HG02973 (cell line): ENCODE results near the gene TCHH.
"Not testable (repeated sequence)": the region's sequence is repeated elsewhere in the genome, so short reads cannot be mapped to it uniquely, and the experiment has no call there.

Experiments
- ATAC-seq: cut with Tn5 transposase; IDR thresholded peaks from one replicate; pipeline ENCODE4 v1.9.1; 2021; ENCODE audit warnings: moderate library complexity; ENCODE audit not compliant: unreplicated experiment

TCHH gene, protein sequence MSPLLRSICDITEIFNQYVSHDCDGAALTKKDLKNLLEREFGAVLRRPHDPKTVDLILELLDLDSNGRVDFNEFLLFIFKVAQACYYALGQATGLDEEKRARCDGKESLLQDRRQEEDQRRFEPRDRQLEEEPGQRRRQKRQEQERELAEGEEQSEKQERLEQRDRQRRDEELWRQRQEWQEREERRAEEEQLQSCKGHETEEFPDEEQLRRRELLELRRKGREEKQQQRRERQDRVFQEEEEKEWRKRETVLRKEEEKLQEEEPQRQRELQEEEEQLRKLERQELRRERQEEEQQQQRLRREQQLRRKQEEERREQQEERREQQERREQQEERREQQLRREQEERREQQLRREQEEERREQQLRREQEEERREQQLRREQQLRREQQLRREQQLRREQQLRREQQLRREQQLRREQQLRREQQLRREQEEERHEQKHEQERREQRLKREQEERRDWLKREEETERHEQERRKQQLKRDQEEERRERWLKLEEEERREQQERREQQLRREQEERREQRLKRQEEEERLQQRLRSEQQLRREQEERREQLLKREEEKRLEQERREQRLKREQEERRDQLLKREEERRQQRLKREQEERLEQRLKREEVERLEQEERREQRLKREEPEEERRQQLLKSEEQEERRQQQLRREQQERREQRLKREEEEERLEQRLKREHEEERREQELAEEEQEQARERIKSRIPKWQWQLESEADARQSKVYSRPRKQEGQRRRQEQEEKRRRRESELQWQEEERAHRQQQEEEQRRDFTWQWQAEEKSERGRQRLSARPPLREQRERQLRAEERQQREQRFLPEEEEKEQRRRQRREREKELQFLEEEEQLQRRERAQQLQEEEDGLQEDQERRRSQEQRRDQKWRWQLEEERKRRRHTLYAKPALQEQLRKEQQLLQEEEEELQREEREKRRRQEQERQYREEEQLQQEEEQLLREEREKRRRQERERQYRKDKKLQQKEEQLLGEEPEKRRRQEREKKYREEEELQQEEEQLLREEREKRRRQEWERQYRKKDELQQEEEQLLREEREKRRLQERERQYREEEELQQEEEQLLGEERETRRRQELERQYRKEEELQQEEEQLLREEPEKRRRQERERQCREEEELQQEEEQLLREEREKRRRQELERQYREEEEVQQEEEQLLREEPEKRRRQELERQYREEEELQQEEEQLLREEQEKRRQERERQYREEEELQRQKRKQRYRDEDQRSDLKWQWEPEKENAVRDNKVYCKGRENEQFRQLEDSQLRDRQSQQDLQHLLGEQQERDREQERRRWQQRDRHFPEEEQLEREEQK (N-terminal part only)

DNA sequence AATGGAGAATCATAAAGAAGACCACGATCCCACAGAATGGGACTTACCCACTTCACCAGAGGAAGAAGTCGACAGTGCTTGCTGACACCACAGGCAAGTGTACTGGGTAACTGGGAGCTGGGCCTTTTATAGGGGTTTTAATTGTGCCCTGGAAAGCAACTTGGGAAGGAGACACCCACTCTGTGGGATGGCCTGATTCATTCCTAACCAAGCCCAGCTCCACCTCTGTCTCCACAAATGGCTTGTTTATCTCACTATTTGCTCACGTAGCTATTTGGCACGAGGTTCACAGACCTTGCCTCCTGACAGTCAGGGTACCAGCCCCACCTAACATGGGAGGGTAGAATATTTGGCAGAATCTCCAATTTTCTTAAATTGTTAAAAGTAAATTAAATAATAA is at the start of gene TCHH:
Gene TCHH, minus strand, starts transcription at position 101 of the 400 bp plus-strand sequence. CDS start 1,364 bp downstream, outside the sequence.
- no peak for ATAC-seq

GRCh38 chr1:152164517-152165136 is 49.4 kb upstream of the TCHH start:
- no peak for ATAC-seq

DNA sequence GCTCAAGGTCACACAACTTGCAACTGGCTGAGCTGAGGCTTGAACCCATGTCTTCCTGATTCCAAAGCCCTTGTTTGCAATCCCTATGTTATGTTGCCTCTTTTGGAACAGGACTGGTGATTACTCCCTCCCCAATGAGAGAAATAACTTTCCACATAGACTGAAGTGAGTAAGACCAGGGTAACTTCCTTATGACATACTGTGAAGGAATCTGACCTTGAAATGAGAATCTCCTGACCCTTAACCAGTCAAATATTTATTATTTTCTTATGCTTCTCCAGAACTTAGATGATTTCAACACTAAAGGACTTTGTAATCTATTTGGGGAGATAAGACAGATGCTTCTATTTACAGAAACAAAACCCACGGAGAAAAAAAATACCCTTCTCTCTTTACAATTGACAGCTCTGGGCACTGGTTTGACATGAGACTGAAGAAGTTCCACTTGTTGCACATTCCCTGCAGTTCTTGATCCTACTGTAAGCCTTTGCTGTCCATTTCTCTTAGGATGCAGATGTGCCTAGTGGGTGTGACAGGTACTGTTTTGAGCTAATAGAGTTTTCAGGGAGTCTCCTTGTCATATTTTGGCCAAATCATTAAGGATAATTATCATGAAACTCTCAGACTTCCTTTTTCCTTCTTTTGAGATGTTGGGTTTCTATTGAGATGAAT is 47.7 kb upstream of the TCHH start:
- ATAC-seq, result no peak

- ATAC-seq, result no peak
Observed at GRCh38 chr1:152160576-152160975, 45.3 kb upstream of the TCHH start.

GRCh38 chr1:152159144-152159543 is 43.9 kb upstream of the TCHH start, which contains the start of gene RPTN:
TSS of gene RPTN (minus strand) at chr1:152159228. CDS start at chr1:152157889, 1,339 bp downstream.
- no peak for ATAC-seq

GRCh38 chr1:152153996-152154395 is 38.8 kb upstream of the TCHH start:
- no peak for ATAC-seq

GRCh38 chr1:152151646-152152045 is 36.4 kb upstream of the TCHH start:
- no peak for ATAC-seq

DNA sequence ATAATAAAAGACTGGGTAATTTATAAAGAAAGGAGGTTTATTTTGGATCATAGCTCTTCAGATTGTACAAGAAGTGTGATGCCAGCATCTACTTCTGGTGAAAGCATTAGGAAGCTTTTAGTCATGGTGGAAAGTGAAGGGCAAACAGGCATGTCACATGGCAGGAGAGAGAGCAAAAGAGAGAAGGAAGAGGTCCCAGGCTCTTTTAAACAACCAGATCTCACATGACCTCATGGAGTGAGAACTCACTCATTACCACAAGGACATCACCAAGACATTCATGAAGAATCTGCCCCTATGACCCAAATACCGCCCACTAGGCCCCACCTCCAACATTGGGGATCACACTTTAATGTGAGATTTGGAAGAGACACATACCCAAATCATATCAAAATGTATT is 33.7 kb upstream of the TCHH start:
- no peak for ATAC-seq

GRCh38 chr1:152148051-152148450 is 32.8 kb upstream of the TCHH start:
- no peak for ATAC-seq

- no peak for ATAC-seq
Observed at GRCh38 chr1:152145769-152146168, 30.5 kb upstream of the TCHH start.

GRCh38 chr1:152144674-152145183 is 29.5 kb upstream of the TCHH start:
- not testable (repeated sequence) for ATAC-seq

DNA sequence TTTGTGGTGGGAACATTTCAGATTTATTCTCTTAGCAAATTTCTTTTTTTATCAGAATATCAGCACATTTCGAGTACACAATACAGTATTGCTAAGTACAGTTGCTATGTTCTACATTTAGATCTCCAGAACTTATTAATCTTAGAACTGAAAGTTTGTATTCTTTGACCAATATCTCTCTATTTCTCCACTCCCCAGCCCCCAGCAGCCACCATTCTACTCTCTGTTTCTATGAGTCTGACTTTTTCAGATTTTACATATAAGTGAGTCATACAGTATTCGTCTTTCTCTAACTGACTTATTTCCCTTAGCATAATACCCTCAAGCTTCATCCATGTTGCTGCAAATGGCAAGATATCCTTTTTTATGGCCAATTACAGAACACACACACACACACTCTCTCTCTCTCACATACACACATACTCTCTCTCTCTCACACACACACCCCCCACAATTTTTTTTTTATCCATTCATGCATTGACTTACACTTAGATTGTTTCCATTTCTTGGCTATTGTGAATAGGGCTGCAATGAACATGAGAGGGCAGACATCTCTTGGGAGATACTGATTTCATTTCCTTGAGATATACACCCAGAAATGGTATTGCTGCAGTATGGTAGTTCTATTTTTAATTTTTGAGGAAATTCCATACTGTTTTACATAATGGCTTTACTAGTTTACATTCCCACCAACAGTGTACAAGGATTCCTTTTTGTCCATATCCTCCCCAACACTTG is 28.1 kb upstream of the TCHH start:
- ATAC-seq, result peak; percentile 51

GRCh38 chr1:152141971-152142584 is 26.8 kb upstream of the TCHH start:
- ATAC-seq, result no peak

DNA sequence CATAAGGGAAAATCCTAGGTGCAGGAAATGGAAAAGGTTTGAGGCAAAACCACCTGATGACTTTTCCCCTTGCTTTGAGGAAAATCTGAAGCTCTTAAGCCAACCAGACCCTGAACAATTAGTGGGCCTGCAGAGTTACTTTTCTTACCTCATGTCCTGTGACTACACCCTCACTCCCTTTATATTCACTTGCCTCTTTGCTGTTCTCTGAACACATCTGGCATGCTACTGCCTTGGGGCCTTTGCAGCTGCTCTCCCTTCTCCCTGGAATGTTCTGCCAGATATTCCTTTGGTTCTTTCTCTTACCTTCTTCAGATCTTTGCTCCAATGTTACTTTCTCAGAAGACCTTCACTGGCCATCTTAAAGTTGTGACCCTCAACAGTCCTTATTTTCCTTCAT is 22.0 kb upstream of the TCHH start:
- no peak for ATAC-seq

GRCh38 chr1:152130186-152130585 is 14.9 kb upstream of the TCHH start:
- no peak for ATAC-seq

GRCh38 chr1:152127673-152128072 is 12.4 kb upstream of the TCHH start:
- no peak for ATAC-seq

DNA sequence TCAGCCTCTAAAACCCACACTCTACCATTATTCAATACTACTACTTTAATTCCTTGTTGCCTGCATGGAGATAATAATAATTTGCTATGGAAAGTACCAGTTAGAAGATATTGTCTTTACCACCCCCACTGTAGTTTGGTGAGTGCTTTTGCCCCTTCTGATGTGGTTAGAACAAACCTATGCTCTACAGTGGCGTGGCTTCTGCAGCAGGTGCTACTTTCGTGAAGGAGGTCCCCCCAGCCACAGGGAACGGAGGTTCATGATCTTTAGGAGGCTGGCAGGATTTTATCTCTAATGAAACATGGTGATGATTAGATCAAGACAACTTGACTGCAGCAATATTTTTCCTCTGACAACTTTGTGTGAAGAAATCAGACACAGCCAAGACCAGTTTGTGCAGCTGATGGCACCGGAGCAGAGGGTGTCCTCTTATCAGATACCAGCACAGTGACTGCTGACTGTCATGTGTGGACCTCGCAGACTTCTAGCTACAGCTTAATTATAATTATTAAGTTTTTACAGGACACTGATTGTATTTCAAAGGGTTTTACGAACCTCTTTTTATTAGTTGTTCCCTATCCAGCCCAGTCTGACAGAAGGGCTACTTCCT is 10.7 kb upstream of the TCHH start:
- ATAC-seq, result no peak

GRCh38 chr1:152118915-152119314 is 3.7 kb upstream of the TCHH start:
- no peak for ATAC-seq
